Activated T-helper 1 cell treated with Interleukin-2 at 50 U/mL for 16 hours (primary cell): ENCODE measurements around the gene LGALS12.

Experiments
- DNase-seq: peaks from one replicate; pipeline ENCODE4 v3.0.0-alpha.2; 2020; ENCODE audit warnings: low read depth

Gene LGALS12

DNA sequence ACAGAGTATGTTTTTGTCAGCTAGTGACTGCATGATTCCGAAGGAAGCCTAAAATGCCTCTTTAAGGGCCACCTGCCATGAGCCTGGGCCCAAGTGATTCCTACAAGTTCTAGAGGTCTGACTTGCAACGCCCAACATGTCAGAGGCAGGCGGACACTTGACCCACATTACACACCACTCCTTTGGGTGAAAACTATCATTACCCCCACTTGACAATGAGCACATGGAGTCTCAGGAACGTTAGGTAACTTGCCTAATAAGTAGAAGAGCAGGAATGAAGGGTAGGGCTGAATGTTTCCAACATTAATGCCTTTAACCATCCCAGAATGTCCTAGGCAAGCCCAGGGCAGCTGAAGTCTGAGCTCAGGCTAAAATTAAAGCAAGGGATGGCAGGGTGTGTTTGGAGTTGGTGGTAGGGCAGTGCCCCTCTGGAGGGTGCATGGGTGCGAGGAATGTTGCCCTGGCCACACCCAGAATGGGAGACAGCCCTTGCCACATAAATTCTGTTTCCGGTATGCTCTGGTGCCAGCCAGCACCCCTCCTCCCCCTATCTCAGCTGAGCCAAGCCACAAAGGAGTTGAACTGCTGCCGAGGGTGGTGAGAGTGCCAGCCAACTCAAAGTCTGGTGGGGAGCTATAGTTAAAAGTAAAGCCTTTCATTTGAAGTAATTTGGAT is 54.8 kb downstream of the LGALS12 start:
- no peak for DNase-seq

DNA sequence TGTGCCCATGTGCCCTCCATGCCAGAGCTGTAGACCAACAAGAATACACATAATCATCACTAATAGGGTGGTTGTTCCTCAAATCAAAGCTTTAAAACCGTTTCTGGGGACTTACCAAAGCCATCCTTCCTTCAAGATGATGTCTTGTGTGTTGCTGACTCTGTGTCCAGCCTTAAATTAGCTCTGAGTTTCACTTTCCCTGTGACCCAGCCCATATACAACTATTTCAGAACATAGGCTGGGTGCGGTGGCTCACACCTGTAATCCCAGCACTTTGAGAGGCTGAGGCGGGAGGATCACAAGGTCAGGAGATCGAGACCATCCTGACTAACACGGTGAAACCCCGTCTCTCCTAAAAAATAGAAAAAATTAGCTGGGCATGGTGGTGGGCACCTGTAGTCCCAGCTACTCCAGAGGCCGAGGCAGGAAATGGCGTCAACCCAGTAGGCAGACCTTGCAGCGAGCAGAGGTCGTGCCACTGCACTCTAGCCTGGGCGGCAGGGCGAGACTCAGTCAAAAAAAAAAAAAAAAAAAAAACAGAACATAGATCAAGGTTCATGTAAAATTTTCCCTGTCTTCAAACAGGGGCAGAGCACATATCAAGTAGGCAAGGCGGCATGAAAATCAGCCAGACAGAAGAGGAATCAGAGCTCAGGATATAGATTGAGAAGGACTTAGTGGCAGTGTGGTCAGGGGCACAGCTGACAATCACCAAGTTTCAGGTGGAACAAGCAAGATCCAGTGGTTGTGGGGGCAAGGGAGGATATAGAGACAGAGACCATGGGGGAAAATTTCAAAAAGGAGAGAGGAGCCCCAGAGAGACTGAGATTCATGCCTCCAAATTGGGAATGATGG is 57.5 kb downstream of the LGALS12 start, which contains the start of gene PLAAT2:
Gene PLAAT2 (minus strand): TSS at position 179 of the 855 bp plus-strand sequence. CDS start 55 bp downstream, at position 124.
- no peak for DNase-seq

DNA sequence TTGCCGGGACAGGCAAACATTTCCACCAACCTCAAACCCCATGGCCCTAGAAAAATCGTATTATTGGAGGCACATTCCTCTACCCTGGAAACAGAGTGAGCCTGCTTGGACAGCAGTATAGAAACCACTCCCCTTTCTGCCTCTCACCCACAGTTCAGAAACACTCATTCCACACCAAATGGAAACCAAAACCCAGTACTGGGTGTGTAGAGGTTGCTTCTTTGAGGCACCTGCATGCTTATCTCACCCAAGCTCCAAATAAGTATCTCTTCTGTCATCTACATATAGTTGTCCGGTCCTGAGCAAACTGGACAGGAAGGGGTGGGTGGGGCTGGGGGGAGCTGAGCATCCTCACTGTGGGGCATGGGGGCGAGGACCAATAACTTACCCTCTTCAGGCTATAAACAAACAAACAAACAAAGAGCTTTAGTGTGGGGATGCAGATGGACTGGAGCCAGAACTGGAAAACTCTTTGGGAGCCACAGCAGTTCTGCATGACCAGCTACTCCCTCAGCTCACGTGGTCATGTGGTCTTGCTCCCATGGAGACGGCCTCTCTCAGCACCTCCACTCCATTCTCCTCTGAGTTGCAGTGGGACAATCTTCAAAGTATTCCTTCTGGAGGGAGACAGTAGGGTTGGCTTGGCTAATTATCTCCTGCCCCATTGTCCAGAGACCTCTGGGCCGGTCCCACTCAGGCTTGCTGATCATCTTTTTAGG is 58.3 kb downstream of the LGALS12 start:
- no peak for DNase-seq

DNA sequence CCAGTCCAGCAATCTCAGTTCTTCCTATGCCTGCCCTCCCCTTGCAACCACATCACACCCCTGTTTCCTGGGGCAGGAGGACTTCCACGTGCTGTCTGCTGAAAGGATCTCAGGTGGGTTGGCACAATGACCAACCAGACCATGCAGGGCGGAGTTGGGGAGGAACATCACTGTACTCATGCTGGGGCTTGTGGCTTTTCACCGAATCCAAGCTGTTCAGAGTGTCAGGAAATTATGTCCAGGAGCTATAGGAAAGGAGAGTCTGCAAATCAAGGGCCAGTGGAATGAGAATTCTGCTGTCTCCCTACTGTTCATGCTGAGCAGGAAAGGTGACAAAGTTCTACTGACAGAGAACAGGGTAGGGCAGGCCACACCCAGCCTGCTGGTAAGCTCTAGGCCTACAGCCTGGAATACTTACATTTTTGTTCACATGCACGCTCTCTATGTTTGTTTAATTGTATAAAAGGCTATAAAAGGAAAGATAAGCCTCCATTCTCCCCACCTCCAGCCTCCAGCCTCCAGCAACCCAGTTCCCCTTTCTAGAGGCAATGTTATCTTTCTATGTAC is 59.0 kb downstream of the LGALS12 start:
- DNase-seq, result no peak
